Mesenchymal stem cell (in vitro differentiated cells and primary cell): ENCODE data around the gene BANF1.
"Not testable (repeated sequence)": the region's sequence is repeated elsewhere in the genome, so short reads cannot be mapped to it uniquely, and the experiment has no call there.

Experiments
- DNase-seq: peaks from one replicate; pipeline ENCODE4 v3.0.0-alpha.2; 2013
- H2AFZ ChIP-seq: one replicate; pipeline ENCODE4 v1.6.1; 2013; ENCODE audit warnings: low read depth, mild to moderate bottlenecking, control low read depth, inconsistent platforms, low read length, moderate library complexity
- H2AK5ac ChIP-seq: 2 replicates; pipeline ENCODE4 v1.6.1; 2013; ENCODE audit warnings: low read length, moderate library complexity, mild to moderate bottlenecking, inconsistent platforms; ENCODE audit not compliant: severe bottlenecking
- H2BK120ac ChIP-seq: one replicate; pipeline ENCODE4 v1.6.1; 2013; ENCODE audit warnings: low read depth, mild to moderate bottlenecking, inconsistent platforms, low read length, moderate library complexity
- H2BK12ac ChIP-seq, 2 experiments: one replicate each; pipeline ENCODE4 v1.6.1; 2013; ENCODE audit warnings: inconsistent platforms in 2 of 2, low read length in 2 of 2, mild to moderate bottlenecking in 2 of 2, moderate library complexity in 2 of 2, control low read depth in 1 of 2
- H2BK15ac ChIP-seq: one replicate; pipeline ENCODE4 v1.6.1; 2013; ENCODE audit warnings: mild to moderate bottlenecking, low read depth, inconsistent platforms; ENCODE audit not compliant: poor library complexity, severe bottlenecking
- H2BK5ac ChIP-seq: 2 replicates; pipeline ENCODE4 v1.6.1; 2013; ENCODE audit warnings: low read depth, mild to moderate bottlenecking, low read length, control low read depth, inconsistent platforms; ENCODE audit not compliant: poor library complexity, severe bottlenecking
- H3K14ac ChIP-seq, 2 experiments: one replicate each; pipeline ENCODE4 v1.6.1; 2013; ENCODE audit warnings: inconsistent platforms in 2 of 2, low read length in 2 of 2, control low read depth in 1 of 2, mild to moderate bottlenecking in 1 of 2, moderate library complexity in 1 of 2
- H3K18ac ChIP-seq, 2 experiments: one replicate each; pipeline ENCODE4 v1.6.1; 2013; ENCODE audit warnings: inconsistent platforms in 2 of 2, low read length in 2 of 2, control low read depth in 1 of 2, low read depth in 1 of 2, mild to moderate bottlenecking in 1 of 2
- H3K23ac ChIP-seq, 2 experiments: one replicate each; pipeline ENCODE4 v1.6.1; 2013; ENCODE audit warnings: inconsistent platforms in 2 of 2, low read length in 2 of 2, mild to moderate bottlenecking in 2 of 2, moderate library complexity in 2 of 2, control low read depth in 1 of 2
- H3K27ac ChIP-seq: 2 replicates; pipeline ENCODE4 v1.5.1; 2013; ENCODE audit warnings: mild to moderate bottlenecking, moderate library complexity, low read length, control low read depth, inconsistent platforms; ENCODE audit not compliant: poor library complexity, severe bottlenecking
- H3K27me3 ChIP-seq, 2 experiments: 2 replicates each; pipeline versions ENCODE4 v1.6.1 to v1.7.0; 2013; ENCODE audit warnings: low read length in 2 of 2, mild to moderate bottlenecking in 2 of 2, moderate library complexity in 2 of 2, control low read depth in 1 of 2, inconsistent platforms in 1 of 2; ENCODE audit not compliant: control insufficient read depth in 1 of 2, insufficient read depth in 1 of 2
- H3K36me3 ChIP-seq, 2 experiments: 2 replicates each; pipeline versions ENCODE4 v1.6.1 to v1.7.0; 2013; ENCODE audit warnings: low read length in 2 of 2, control low read depth in 1 of 2, inconsistent platforms in 1 of 2, low read depth in 1 of 2, mild to moderate bottlenecking in 1 of 2; ENCODE audit not compliant: insufficient read depth in 2 of 2, control insufficient read depth in 1 of 2
- H3K4ac ChIP-seq, 2 experiments: one replicate each; pipeline ENCODE4 v1.6.1; 2013; ENCODE audit warnings: inconsistent platforms in 2 of 2, low read length in 2 of 2, mild to moderate bottlenecking in 2 of 2, moderate library complexity in 2 of 2, control low read depth in 1 of 2, low read depth in 1 of 2
- H3K4me1 ChIP-seq: 2 replicates; pipeline ENCODE4 v1.6.1; 2013; ENCODE audit warnings: low read depth, low read length, control low read depth; ENCODE audit not compliant: control insufficient read depth, insufficient read depth
- H3K4me2 ChIP-seq: 2 replicates; pipeline ENCODE4 v1.6.1; 2013; ENCODE audit warnings: low read length, mild to moderate bottlenecking, inconsistent platforms; ENCODE audit not compliant: poor library complexity, severe bottlenecking
- H3K4me3 ChIP-seq, 2 experiments: 2 replicates each; pipeline versions ENCODE4 v1.5.1 to v1.7.0; 2013; ENCODE audit warnings: low read length in 2 of 2, mild to moderate bottlenecking in 2 of 2, control low read depth in 1 of 2, low read depth in 1 of 2; ENCODE audit not compliant: insufficient read depth in 1 of 2
- H3K79me1 ChIP-seq: replicated peaks from 2 replicates; pipeline ENCODE4 v1.6.1; 2013; ENCODE audit warnings: mild to moderate bottlenecking, control low read depth, low read length, inconsistent platforms; ENCODE audit not compliant: poor library complexity, severe bottlenecking
- H3K9ac ChIP-seq: 2 replicates; pipeline ENCODE4 v1.7.0; 2013; ENCODE audit warnings: mild to moderate bottlenecking, low read length, moderate library complexity
- H3K9me3 ChIP-seq: 2 replicates; pipeline ENCODE4 v1.7.0; 2013; ENCODE audit warnings: mild to moderate bottlenecking, low read length; ENCODE audit not compliant: control insufficient read depth
- H4K8ac ChIP-seq: one replicate; pipeline ENCODE4 v1.6.1; 2013; ENCODE audit warnings: inconsistent platforms, mild to moderate bottlenecking, low read length, moderate library complexity
- H4K91ac ChIP-seq: one replicate; pipeline ENCODE4 v1.6.1; 2013; ENCODE audit warnings: mild to moderate bottlenecking, low read length, inconsistent platforms
- WGBS: methylation state at CpG from one replicate; pipeline ENCODE4 v1.1.7; 2013; ENCODE audit warnings: mixed read lengths; 5-methylcytosine and 5-hydroxymethylcytosine counted together

The BANF1 gene

DNA sequence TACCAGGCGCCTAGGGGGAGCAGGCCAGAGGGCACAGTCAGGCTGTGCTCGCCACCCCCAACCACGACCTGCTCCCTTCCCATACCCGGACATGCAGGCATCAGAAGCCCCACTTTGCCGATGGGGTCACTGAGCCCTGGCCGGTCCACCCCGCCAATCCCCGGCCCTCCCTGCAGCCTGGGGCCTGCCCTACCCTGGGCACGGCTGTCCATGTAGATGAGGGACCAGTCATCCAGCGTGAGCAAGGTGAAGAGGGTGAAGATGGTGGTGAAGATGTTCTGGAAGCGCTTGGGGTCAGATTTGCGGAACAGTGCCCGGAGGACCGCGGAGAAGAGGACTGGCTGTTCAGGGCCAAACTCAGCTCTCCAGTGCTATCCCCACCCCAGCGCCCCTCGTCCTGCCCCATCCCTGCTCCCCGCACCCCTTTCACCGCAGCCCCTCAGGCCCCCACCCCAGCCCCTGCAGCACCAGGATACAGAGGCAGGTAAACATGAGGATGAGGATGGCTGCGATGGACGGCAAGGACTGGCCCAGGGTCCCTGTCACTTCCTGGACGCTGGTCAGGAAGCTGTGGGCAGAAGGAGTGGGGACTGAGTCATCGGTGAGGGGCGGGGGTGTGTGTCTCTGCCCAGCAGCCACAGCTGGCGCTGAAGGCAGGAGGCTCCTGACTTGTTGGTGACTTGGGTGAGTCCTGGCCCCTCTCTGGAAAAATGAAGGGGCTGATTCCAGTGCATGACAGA, 18.5 kb downstream of the BANF1 start:
- Histone ChIP-seq H3K27me3 (peaks cover 0 to 14% of the 10 kb centered on the region in 2 experiments), H2BK120ac (no peak overlapping the region), H2AFZ (no peak overlapping the region), H3K27ac (no peak overlapping the region), H3K4me3 (no peak overlapping the region), H3K9me3 (no peaks in the 10 kb centered on the region), H3K4me2 (no peak overlapping the region), H2BK12ac (peak overlapping the region; percentile 29 to 84), H3K4me1 (peaks cover 20% of the 10 kb centered on the region), H3K79me1 (no peaks in the 10 kb centered on the region), H3K14ac (peak overlapping the region in 1 of 2 experiments; percentile 80), H3K9ac (peak overlapping the region; percentile 32), H2BK5ac (no peak overlapping the region), H2AK5ac (no peak overlapping the region), H4K8ac (peak overlapping the region; percentile 77), H2BK15ac (no peak overlapping the region), H4K91ac (peak overlapping the region; percentile 74), H3K4ac (peak overlapping the region in 1 of 2 experiments; percentile 60), H3K23ac (no peak overlapping the region), H3K36me3 (no peaks in the 10 kb centered on the region), H3K18ac (peak overlapping the region; percentile 14 to 83)
- WGBS = 61% methylated on average over 15 of the region's 25 CpGs
- DNase-seq = peak; percentile 85

DNA sequence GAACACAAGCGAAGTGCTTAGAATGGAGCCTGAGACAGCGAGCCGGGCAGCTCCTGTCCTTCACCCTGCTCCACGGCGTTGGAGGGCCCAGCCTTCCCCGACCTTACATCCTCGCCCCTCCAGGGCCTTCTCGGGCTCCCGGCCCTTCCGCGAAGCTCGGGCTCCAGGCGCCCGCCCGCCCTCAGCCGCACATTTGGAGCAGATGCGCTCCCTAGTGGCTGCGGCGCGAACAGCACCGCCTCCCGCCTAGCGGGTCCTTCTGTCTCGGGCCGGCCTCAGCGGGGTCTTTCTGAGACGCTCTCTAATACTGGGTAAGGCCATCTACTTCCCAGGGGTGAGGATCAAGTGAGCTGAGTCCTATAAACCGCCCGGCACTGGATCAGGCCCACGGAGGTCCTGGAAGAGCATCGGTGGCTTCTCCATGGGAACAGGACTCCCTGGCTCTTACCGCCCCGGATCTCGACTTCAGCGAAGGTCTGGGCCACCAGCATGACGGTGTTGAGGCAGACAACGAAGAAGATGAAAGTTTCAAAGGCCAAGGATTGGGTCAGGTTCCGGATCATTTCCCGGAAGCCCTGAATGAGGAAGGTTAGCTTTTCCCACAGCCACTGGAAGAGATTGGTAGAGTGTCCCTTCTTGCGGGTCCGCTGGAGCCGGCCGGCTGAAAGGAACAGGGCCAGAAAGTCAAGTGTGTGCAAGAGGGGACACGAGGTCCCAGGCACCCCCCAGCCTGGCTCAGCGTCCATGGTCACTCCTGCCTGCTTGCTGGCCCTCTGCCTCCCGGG, 20.3 kb downstream of the BANF1 start:
- no peaks in the 10 kb centered on the region for H3K9me3 ChIP-seq
- peaks cover 16% of the 10 kb centered on the region for H3K4me1 ChIP-seq
- peak overlapping the region; percentile 73 for H3K4me2 ChIP-seq
- peak overlapping the region; percentile 78 for H3K9ac ChIP-seq
- no peak overlapping the region for H2BK12ac ChIP-seq
- no peak overlapping the region for H2BK120ac ChIP-seq
- H4K91ac ChIP-seq = no peak overlapping the region
- no peaks in the 10 kb centered on the region for H3K79me1 ChIP-seq
- H3K36me3 ChIP-seq = no peaks in the 10 kb centered on the region
- H2AK5ac ChIP-seq = no peak overlapping the region
- H3K14ac ChIP-seq = no peak overlapping the region
- no peak overlapping the region for H3K23ac ChIP-seq
- no peak overlapping the region for H2BK5ac ChIP-seq
- H3K18ac ChIP-seq = no peak overlapping the region
- H3K27ac ChIP-seq = no peak overlapping the region
- no peak overlapping the region for H2BK15ac ChIP-seq
- peak overlapping the region; percentile 94 for H4K8ac ChIP-seq
- H3K4ac ChIP-seq = no peak overlapping the region
- H3K4me3 ChIP-seq = peak overlapping the region in 1 of 2 experiments; percentile 61
- H2AFZ ChIP-seq = peak overlapping the region; percentile 59
- 27% methylated on average over 46 of the region's 46 CpGs for WGBS
- H3K27me3 ChIP-seq = peaks cover 0 to 15% of the 10 kb centered on the region in 2 experiments
- peak; percentile 65 for DNase-seq

DNA sequence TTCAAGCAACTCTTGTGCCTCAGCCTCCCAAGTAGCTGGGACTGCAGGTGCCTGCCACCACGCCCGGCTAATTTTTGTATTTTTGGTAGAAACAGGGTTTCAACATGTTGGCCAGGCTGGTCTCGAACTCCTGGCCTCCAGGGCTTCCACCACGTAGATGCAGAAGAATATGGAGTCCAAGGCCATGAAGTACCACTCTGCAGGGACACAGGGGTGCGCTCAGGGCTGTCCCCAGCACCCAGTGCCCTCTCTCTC, 20.8 kb downstream of the BANF1 start:
- H2BK12ac ChIP-seq, H3K9me3 ChIP-seq, H2BK5ac ChIP-seq, H2BK15ac ChIP-seq, H3K4me2 ChIP-seq, H3K79me1 ChIP-seq, H3K23ac ChIP-seq, H2BK120ac ChIP-seq, H3K27ac ChIP-seq, DNase-seq, H3K9ac ChIP-seq, H3K4ac ChIP-seq, H3K18ac ChIP-seq, H2AK5ac ChIP-seq, H3K36me3 ChIP-seq, H3K14ac ChIP-seq, H2AFZ ChIP-seq, H4K8ac ChIP-seq, H4K91ac ChIP-seq, H3K4me3 ChIP-seq: not testable (repeated sequence)
- Histone ChIP-seq H3K4me1 (peaks cover 16% of the 10 kb centered on the region), H3K27me3 (peaks cover 0 to 20% of the 10 kb centered on the region in 2 experiments)
- WGBS = 76% methylated on average over 5 of the region's 5 CpGs

DNA sequence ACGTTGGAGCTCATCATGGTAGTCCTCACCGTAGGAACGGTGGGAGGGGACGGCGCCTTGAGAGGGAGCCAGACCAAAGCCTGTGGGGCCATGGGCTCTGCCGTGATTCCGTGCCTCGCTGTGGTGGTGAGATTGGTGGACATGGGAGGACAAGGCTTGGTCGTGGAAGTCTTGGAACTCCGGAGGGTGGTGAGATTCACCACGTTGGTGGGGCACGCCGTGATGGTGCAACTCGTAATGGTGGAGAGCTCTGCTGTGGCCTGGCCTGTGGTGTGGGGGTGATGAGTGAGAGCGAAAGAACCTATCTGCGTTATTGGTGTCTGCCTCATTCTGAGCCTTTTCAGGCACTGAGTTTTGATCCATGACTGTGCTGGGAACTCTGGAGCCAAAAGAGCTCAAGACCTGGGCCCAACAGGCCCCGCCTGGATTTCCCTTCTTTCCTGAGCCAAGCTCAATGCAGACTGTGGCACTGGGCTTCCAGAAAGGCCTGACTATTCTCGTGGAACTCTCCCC, 23.8 kb downstream of the BANF1 start, which contains the start of gene CATSPER1:
Gene CATSPER1, minus strand, starts transcription at position 463 of the 513 bp plus-strand sequence. Its CDS starts 100 bp downstream, at position 363.
- Histone ChIP-seq H3K27me3 (peaks cover 0 to 23% of the 10 kb centered on the region in 2 experiments), H3K4me3 (no peak within 1 kb of the TSS), H3K4me2 (no peak within 1 kb of the TSS), H3K4ac (no peak within 1 kb of the TSS), H2BK5ac (no peak within 1 kb of the TSS), H2BK12ac (no peak within 1 kb of the TSS), H2BK15ac (no peak within 1 kb of the TSS), H3K4me1 (peaks cover 10% of the 10 kb centered on the region), H4K91ac (peak within 1 kb of the TSS; percentile 20), H3K18ac (no peak within 1 kb of the TSS), H2AK5ac (no peak within 1 kb of the TSS), H3K23ac (no peak within 1 kb of the TSS), H3K27ac (no peak within 1 kb of the TSS), H3K36me3 (no peaks in the 10 kb centered on the region), H4K8ac (no peak within 1 kb of the TSS), H2BK120ac (no peak within 1 kb of the TSS), H3K14ac (no peak within 1 kb of the TSS), H3K79me1 (no peaks in the 10 kb centered on the region), H2AFZ (no peak within 1 kb of the TSS), H3K9ac (no peak within 1 kb of the TSS), H3K9me3 (no peaks in the 10 kb centered on the region)
- no peak for DNase-seq
- WGBS = 92% methylated on average over 18 of the region's 18 CpGs
